Upper lobe of left lung (tissue), 4 donors: ENCODE measurements around the gene SCN8A.

Source experiments
- POLR2A ChIP-seq, 4 donors: fragments of 450-650 bp; IDR thresholded peaks; one replicate each; pipeline ENCODE4 v1.5.1; 2016 to 2017; ENCODE audit warnings: antibody characterized with exemption in 4 of 4, mild to moderate bottlenecking in 2 of 4
- TF ChIP-seq, protein P1 (sequence below), 6 experiments: fragments of 450-650 bp in 4 of 6; fragments of 200-600 bp in 2 of 6; sonication (generic) in 2 of 6; IDR thresholded peaks; one replicate each; pipeline ENCODE4 v1.5.1; 2016 to 2019; ENCODE audit warnings: antibody characterized with exemption in 6 of 6

DNA sequence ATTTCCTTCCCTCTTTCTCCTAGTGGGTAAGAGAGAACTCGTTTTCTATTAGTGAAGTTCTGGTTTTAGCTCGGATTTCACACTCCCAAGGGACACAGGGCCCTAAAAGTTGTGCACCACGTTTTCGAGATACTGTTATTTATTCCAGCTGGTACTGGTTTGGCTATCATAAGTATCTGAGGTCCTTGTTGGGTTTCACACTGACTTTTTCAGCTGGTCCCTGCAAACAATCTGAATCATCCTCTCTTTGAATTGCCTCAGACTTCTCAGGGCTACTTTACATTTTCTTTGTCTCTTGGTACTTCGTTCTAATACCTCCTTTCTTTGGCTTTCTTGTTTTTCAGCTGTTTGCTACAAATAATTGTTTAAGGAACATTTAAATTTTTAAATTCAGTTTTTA, 75.7 kb downstream of the SCN8A start:
- TF ChIP-seq POLR2A (IDR thresholded peaks at IDR 0.05) = no peak
- TF ChIP-seq, protein P1, sequence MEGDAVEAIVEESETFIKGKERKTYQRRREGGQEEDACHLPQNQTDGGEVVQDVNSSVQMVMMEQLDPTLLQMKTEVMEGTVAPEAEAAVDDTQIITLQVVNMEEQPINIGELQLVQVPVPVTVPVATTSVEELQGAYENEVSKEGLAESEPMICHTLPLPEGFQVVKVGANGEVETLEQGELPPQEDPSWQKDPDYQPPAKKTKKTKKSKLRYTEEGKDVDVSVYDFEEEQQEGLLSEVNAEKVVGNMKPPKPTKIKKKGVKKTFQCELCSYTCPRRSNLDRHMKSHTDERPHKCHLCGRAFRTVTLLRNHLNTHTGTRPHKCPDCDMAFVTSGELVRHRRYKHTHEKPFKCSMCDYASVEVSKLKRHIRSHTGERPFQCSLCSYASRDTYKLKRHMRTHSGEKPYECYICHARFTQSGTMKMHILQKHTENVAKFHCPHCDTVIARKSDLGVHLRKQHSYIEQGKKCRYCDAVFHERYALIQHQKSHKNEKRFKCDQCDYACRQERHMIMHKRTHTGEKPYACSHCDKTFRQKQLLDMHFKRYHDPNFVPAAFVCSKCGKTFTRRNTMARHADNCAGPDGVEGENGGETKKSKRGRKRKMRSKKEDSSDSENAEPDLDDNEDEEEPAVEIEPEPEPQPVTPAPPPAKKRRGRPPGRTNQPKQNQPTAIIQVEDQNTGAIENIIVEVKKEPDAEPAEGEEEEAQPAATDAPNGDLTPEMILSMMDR (IDR thresholded peaks at IDR 0.05) = no peak
